ENCODE measurements around the gene TIMM44.

GRCh38 chr19:7980635-7981121, 37.2 kb upstream of the TIMM44 start:
- no peak for TF ChIP-seq POLR2A (IDR thresholded peaks at IDR 0.05)
- no peak for TF ChIP-seq EP300 (IDR thresholded peaks at IDR 0.05; ENCODE audit: low read depth)
